AG04450 (cell line): ENCODE data around the gene NBAS. TPM values are rescaled to one million over a fixed set of nuclear protein-coding genes. Genes with fewer than 3 reads are reported as not detected.

Experiments used
- CTCF ChIA-PET: fragments of 300-600, 350-600 bp; formaldehyde crosslinking; extraction: SDS; loops from one replicate; lab custom pipeline; 2022; ENCODE audit warnings: antibody characterized with exemption, inconsistent platforms; lab: Charles Lee
- POLR2A ChIA-PET: fragments of 350-600 bp; formaldehyde crosslinking; extraction: SDS; loops from one replicate; lab custom pipeline; 2021; ENCODE audit warnings: antibody characterized with exemption, inconsistent platforms; lab: Yijun Ruan, JAX
- DNase-seq: peaks from one replicate; pipeline ENCODE4 v3.0.0-alpha.2; 2011; ENCODE audit warnings: low read depth, low spot score
- H3K27ac ChIP-seq: one replicate; pipeline ENCODE4 v1.5.1; 2012; ENCODE audit warnings: low read depth, low read length, control low read depth
- H3K27me3 ChIP-seq: one replicate; pipeline ENCODE4 v1.6.0; 2012; ENCODE audit warnings: low read length; ENCODE audit not compliant: control insufficient read depth, insufficient read depth
- H3K4me3 ChIP-seq: 2 replicates; pipeline ENCODE4 v1.5.1; 2011; ENCODE audit warnings: mild to moderate bottlenecking, low read depth, low read length, control low read depth
- H3K9me3 ChIP-seq: 2 replicates; pipeline ENCODE4 v1.5.1; 2012; ENCODE audit warnings: low read length; ENCODE audit not compliant: control insufficient read depth, insufficient read depth
- CTCF ChIP-seq: IDR thresholded peaks from 2 replicates; pipeline ENCODE4 v1.5.1; 2011; ENCODE audit warnings: low read depth, low read length, control low read depth, inconsistent platforms
- polyA plus RNA-seq: library from polyadenylated mRNA; depleted of rRNA; stranded (reverse); fragments of >200 nt; gene quantifications from 2 replicates; pipeline ENCODE4 v1.2.3, GENCODE V29; 2011

Gene NBAS
- polyA plus RNA-seq, 1 experiment: 45.0 TPM

GRCh38 chr2:15162620-15163019, 398.5 kb downstream of the NBAS start:
- Histone ChIP-seq H3K9me3 (no peaks in the 10 kb centered on the region; the same call in 1 of the 2 replicates), H3K4me3 (no peak overlapping the region), H3K27ac (no peak overlapping the region), H3K27me3 (no peaks in the 10 kb centered on the region)
- CTCF ChIA-PET: interaction anchor here (1.2 kb wide), 1 partner anchor 414 kb away, joined by 3 read pairs; no protein-coding TSS in a partner anchor
- no peak for TF ChIP-seq CTCF
- POLR2A ChIA-PET: no interaction called here
- no peak for DNase-seq

GRCh38 chr2:15160201-15160991, 400.7 kb downstream of the NBAS start:
- no peak overlapping the region for H3K27ac ChIP-seq
- no peaks in the 10 kb centered on the region for H3K27me3 ChIP-seq
- TF ChIP-seq CTCF: no peak
- peak; percentile 27 for DNase-seq
- H3K4me3 ChIP-seq: no peak overlapping the region
- POLR2A ChIA-PET: interaction anchor here (0.6 kb wide), 1 partner anchor 9 kb away, joined by 3 read pairs; no protein-coding TSS in a partner anchor
- CTCF ChIA-PET: interaction anchor here (0.7 to 1.7 kb wide), 12 partner anchors 8 to 600 kb away, joined by 3 to 7 read pairs (median 3); no protein-coding TSS in a partner anchor
- no peaks in the 10 kb centered on the region for H3K9me3 ChIP-seq

GRCh38 chr2:15159751-15160177, 401.4 kb downstream of the NBAS start:
- peak; percentile 54 for TF ChIP-seq CTCF
- no peaks in the 10 kb centered on the region for H3K27me3 ChIP-seq
- ChIA-PET POLR2A (no interaction called here), CTCF (interaction anchor here (0.7 to 1.7 kb wide), 8 partner anchors 9 to 418 kb away, joined by 3 to 7 read pairs (median 3); no protein-coding TSS in a partner anchor)
- no peak overlapping the region for H3K4me3 ChIP-seq
- peak; percentile 23 for DNase-seq
- no peaks in the 10 kb centered on the region for H3K9me3 ChIP-seq
- H3K27ac ChIP-seq: no peak overlapping the region

GRCh38 chr2:15159206-15159605, 401.9 kb downstream of the NBAS start:
- Histone ChIP-seq H3K9me3 (no peaks in the 10 kb centered on the region), H3K27me3 (no peaks in the 10 kb centered on the region), H3K27ac (no peak overlapping the region), H3K4me3 (no peak overlapping the region)
- DNase-seq: no peak
- ChIA-PET CTCF (interaction anchor here (1.0 to 1.7 kb wide), 2 partner anchors 16 to 115 kb away, joined by 3 to 7 read pairs; no protein-coding TSS in a partner anchor), POLR2A (no interaction called here)
- no peak for TF ChIP-seq CTCF

- POLR2A ChIA-PET: no interaction called here
- Histone ChIP-seq H3K9me3 (no peaks in the 10 kb centered on the region), H3K27me3 (no peaks in the 10 kb centered on the region), H3K27ac (no peak overlapping the region), H3K4me3 (no peak overlapping the region)
- CTCF ChIA-PET: no interaction called here
- DNase-seq: no peak
- no peak for TF ChIP-seq CTCF
Measured at GRCh38 chr2:15158532-15158931, 402.6 kb downstream of the NBAS start.
